ENCODE data around the gene RBMS3. TPM values are rescaled to one million over a fixed set of nuclear protein-coding genes. Genes with fewer than 3 reads are reported as not detected.

RBMS3 gene
- total and polyA plus RNA-seq, 2 experiments from 2014 or later, result 3.2 to 7.4 TPM

- Histone ChIP-seq H3K27me3 (ENCODE audit: insufficient read depth) (no peaks in the 10 kb centered on the region), H4K20me1 (replicated peaks; ENCODE audit: insufficient read depth) (no peaks in the 10 kb centered on the region), H3K9me2 (ENCODE audit: insufficient read depth) (no peaks in the 10 kb centered on the region), H3K4me3 (no peak overlapping the region), H2AFZ (no peak overlapping the region), H3K4me2 (no peak overlapping the region), H3K79me2 (replicated peaks; ENCODE audit: insufficient read depth) (no peaks in the 10 kb centered on the region), H3K36me3 (ENCODE audit: insufficient read depth) (no peaks in the 10 kb centered on the region), H3K27ac (ENCODE audit: low read depth) (no peak overlapping the region), H3K4me1 (ENCODE audit: insufficient read depth) (no peaks in the 10 kb centered on the region), H3F3A (replicated peaks; ENCODE audit: low read depth) (no peaks in the 10 kb centered on the region)
- no peak overlapping the region for H3K4me3 Mint-ChIP-seq
- H3K4me1 Mint-ChIP-seq, result no peaks in the 10 kb centered on the region
- H3K27ac Mint-ChIP-seq, result no peak overlapping the region
- DNase-seq (ENCODE audit: low spot score) (no peak), ATAC-seq (no peak)
- TF ChIP-seq EZH2phosphoT487 (IDR thresholded peaks at IDR 0.05; ENCODE audit: unreplicated experiment) (no peak), ETS1 (IDR thresholded peaks at IDR 0.05) (no peak), EZH2 (IDR thresholded peaks at IDR 0.05; ENCODE audit: low read depth, unreplicated experiment) (no peak), CTCF (conservative IDR thresholded peaks at IDR 0.05; ENCODE audit: low read depth in 2 of 2) (no peak), POLR2AphosphoS5 (IDR thresholded peaks at IDR 0.05; ENCODE audit: low read depth) (no peak), ZNF114 (CRISPR knock-in tag; IDR thresholded peaks at IDR 0.05) (no peak), REST (IDR thresholded peaks at IDR 0.05; ENCODE audit: unreplicated experiment) (no peak), JUNB (IDR thresholded peaks at IDR 0.05; ENCODE audit: unreplicated experiment) (no peak)
- no peaks in the 10 kb centered on the region for H3K36me3 Mint-ChIP-seq (ENCODE audit: low read depth)
- H3K9me3 Mint-ChIP-seq, result no peaks in the 10 kb centered on the region
- H3K27me3 Mint-ChIP-seq (ENCODE audit: insufficient read depth, low read depth, poor library complexity), result peaks cover 2% of the 10 kb centered on the region
These were observed 578.9 kb downstream of the RBMS3 start for GRCh38 chr3:29859726-29860270.

GRCh38 chr3:29864809-29865208, 583.9 kb downstream of the RBMS3 start:
- Histone ChIP-seq H3K4me3 (no peak overlapping the region), H3K27me3 (ENCODE audit: insufficient read depth) (no peaks in the 10 kb centered on the region), H4K20me1 (replicated peaks; ENCODE audit: insufficient read depth) (no peaks in the 10 kb centered on the region), H3K36me3 (ENCODE audit: insufficient read depth) (no peaks in the 10 kb centered on the region), H3K79me2 (replicated peaks; ENCODE audit: insufficient read depth) (no peaks in the 10 kb centered on the region), H3K27ac (ENCODE audit: low read depth) (no peak overlapping the region), H3F3A (replicated peaks; ENCODE audit: low read depth) (no peaks in the 10 kb centered on the region), H3K9me2 (ENCODE audit: insufficient read depth) (no peaks in the 10 kb centered on the region), H3K4me2 (no peak overlapping the region), H2AFZ (no peak overlapping the region), H3K4me1 (ENCODE audit: insufficient read depth) (peaks cover 10% of the 10 kb centered on the region)
- Mint-ChIP-seq H3K27ac (no peak overlapping the region), H3K4me3 (no peak overlapping the region), H3K4me1 (peaks cover 11% of the 10 kb centered on the region), H3K36me3 (ENCODE audit: low read depth) (no peaks in the 10 kb centered on the region), H3K9me3 (no peaks in the 10 kb centered on the region), H3K27me3 (ENCODE audit: insufficient read depth, low read depth, poor library complexity) (peaks cover 2% of the 10 kb centered on the region)
- DNase-seq (ENCODE audit: low spot score) (no peak), ATAC-seq (no peak)
- TF ChIP-seq EZH2phosphoT487 (IDR thresholded peaks at IDR 0.05; ENCODE audit: unreplicated experiment) (no peak), CREB1 (CRISPR knock-in tag; IDR thresholded peaks at IDR 0.05; ENCODE audit: low read depth) (no peak), CTCF (conservative IDR thresholded peaks at IDR 0.05; ENCODE audit: low read depth in 2 of 2) (no peak), REST (IDR thresholded peaks at IDR 0.05; ENCODE audit: unreplicated experiment) (no peak)
